HEK293 (cell line): ENCODE results near the gene HIVEP2.

ENCODE experiments used
- CTCF ChIA-PET: fragments of 350-600 bp; formaldehyde crosslinking; extraction: SDS; loops from one replicate; lab custom pipeline; 2021; ENCODE audit warnings: antibody characterized with exemption; lab: Yijun Ruan, JAX
- POLR2A ChIA-PET: fragments of 300-600 bp; formaldehyde crosslinking; extraction: SDS; loops from one replicate; lab custom pipeline; 2020; ENCODE audit warnings: antibody characterized with exemption, inconsistent platforms; lab: Yijun Ruan, JAX
- H3K27ac ChIP-seq: fragments of 200-500 bp; sonication (Bioruptor generic); 2 replicates; pipeline ENCODE4 v1.5.1; 2014; ENCODE audit warnings: low read depth, low read length, control low read depth, inconsistent platforms; ENCODE audit errors: extremely low read depth
- H3K36me3 ChIP-seq, 2 experiments: fragments of 200-500 bp in 1 of 2; sonication (Bioruptor generic) in 1 of 2; 1 replicate in 1 of 2; 2 replicates in 1 of 2; pipeline ENCODE4 v1.5.1; 2014 to 2017; ENCODE audit warnings: inconsistent platforms in 2 of 2, low read length in 2 of 2; ENCODE audit not compliant: control insufficient read depth in 2 of 2, insufficient read depth in 1 of 2
- H3K4me1 ChIP-seq: fragments of 200-500 bp; sonication (Bioruptor generic); 2 replicates; pipeline ENCODE4 v1.5.1; 2014; ENCODE audit warnings: mild to moderate bottlenecking, low read length, inconsistent platforms; ENCODE audit not compliant: control insufficient read depth, insufficient read depth
- H3K4me3 ChIP-seq: 2 replicates; pipeline ENCODE4 v1.5.1; 2011; ENCODE audit warnings: low read depth, mild to moderate bottlenecking, control low read depth, low read length, moderate library complexity
- H3K9me3 ChIP-seq: fragments of 200-500 bp; sonication (Bioruptor generic); 2 replicates; pipeline ENCODE4 v1.5.1; 2014; ENCODE audit warnings: low read depth, low read length, inconsistent platforms; ENCODE audit not compliant: control insufficient read depth, insufficient read depth
- GLIS2 ChIP-seq: fragments of 450-650 bp; formaldehyde crosslinking; IDR thresholded peaks from 2 replicates; pipeline ENCODE4 v1.5.1; 2016; ENCODE audit warnings: missing biosample characterization, missing genetic modification characterization
- HOXA7 ChIP-seq: sonication (generic); formaldehyde crosslinking; IDR thresholded peaks from 2 replicates; pipeline ENCODE4 v1.8.1; 2022; ENCODE audit warnings: missing genetic modification reagents, borderline replicate concordance
- KLF8 ChIP-seq: fragments of 450-650 bp; formaldehyde crosslinking; IDR thresholded peaks from 2 replicates; pipeline ENCODE4 v1.5.1; 2016; ENCODE audit warnings: missing biosample characterization, missing genetic modification characterization
- SCRT2 ChIP-seq: fragments of 450-650 bp; formaldehyde crosslinking; IDR thresholded peaks from 2 replicates; pipeline ENCODE4 v1.5.1; 2016; ENCODE audit warnings: missing biosample characterization, missing genetic modification characterization
- TRIM28 ChIP-seq: IDR thresholded peaks from 2 replicates; pipeline ENCODE4 v1.6.1; 2011; ENCODE audit warnings: low read length, control low read depth, borderline replicate concordance
- ZBTB44 ChIP-seq: fragments of 450-650 bp; IDR thresholded peaks from 2 replicates; pipeline ENCODE4 v1.5.1; 2018; ENCODE audit warnings: missing biosample characterization, mild to moderate bottlenecking, missing genetic modification characterization
- ZNF146 ChIP-seq: fragments of 450-650 bp; formaldehyde crosslinking; IDR thresholded peaks from 2 replicates; pipeline ENCODE4 v1.5.1; 2016; ENCODE audit warnings: missing biosample characterization, missing genetic modification characterization
- ZNF19 ChIP-seq: fragments of 450-650 bp; formaldehyde crosslinking; IDR thresholded peaks from 2 replicates; pipeline ENCODE4; 2016; ENCODE audit warnings: missing biosample characterization, missing genetic modification characterization, low read depth
- ZNF292 ChIP-seq: fragments of 450-650 bp; formaldehyde crosslinking; IDR thresholded peaks from 2 replicates; pipeline ENCODE4 v1.5.1; 2016; ENCODE audit warnings: low read depth, missing biosample characterization, missing genetic modification characterization, borderline replicate concordance
- ZNF391 ChIP-seq: fragments of 450-650 bp; formaldehyde crosslinking; IDR thresholded peaks from 2 replicates; pipeline ENCODE4 v1.5.1; 2016; ENCODE audit warnings: low read depth, missing biosample characterization, missing genetic modification characterization, borderline replicate concordance
- ZNF488 ChIP-seq: fragments of 450-650 bp; formaldehyde crosslinking; IDR thresholded peaks from 2 replicates; pipeline ENCODE4 v1.5.1; 2016; ENCODE audit warnings: missing biosample characterization, missing genetic modification characterization
- ZNF501 ChIP-seq: fragments of 450-650 bp; formaldehyde crosslinking; IDR thresholded peaks from 2 replicates; pipeline ENCODE4 v1.5.1; 2016; ENCODE audit warnings: missing biosample characterization, missing genetic modification characterization
- ZNF580 ChIP-seq: fragments of 450-650 bp; formaldehyde crosslinking; IDR thresholded peaks from 2 replicates; pipeline ENCODE4 v1.5.1; 2016; ENCODE audit warnings: missing biosample characterization, missing genetic modification characterization
- ZNF768 ChIP-seq: fragments of 450-650 bp; formaldehyde crosslinking; IDR thresholded peaks from 2 replicates; pipeline ENCODE4 v1.5.1; 2018; ENCODE audit warnings: missing biosample characterization, mild to moderate bottlenecking, missing genetic modification characterization
- ZNF776 ChIP-seq: fragments of 450-650 bp; formaldehyde crosslinking; IDR thresholded peaks from 2 replicates; pipeline ENCODE4 v1.5.0; 2017; ENCODE audit warnings: missing biosample characterization, missing genetic modification characterization, borderline replicate concordance
- ZSCAN4 ChIP-seq: fragments of 450-650 bp; formaldehyde crosslinking; IDR thresholded peaks from 2 replicates; pipeline ENCODE4 v1.5.1; 2017; ENCODE audit warnings: missing biosample characterization, missing genetic modification characterization
- ZSCAN5A ChIP-seq: fragments of 450-650 bp; formaldehyde crosslinking; IDR thresholded peaks from 2 replicates; pipeline ENCODE4 v1.5.1; 2016; ENCODE audit warnings: missing biosample characterization, missing genetic modification characterization

Gene HIVEP2

GRCh38 chr6:142816486-142816885 lies 128.5 kb downstream of the HIVEP2 start (continued):
- TF ChIP-seq ZNF580 (tag by site-specific recombination): no peak
- no peak for TF ChIP-seq ZNF146 (tag by site-specific recombination)

GRCh38 chr6:142816031-142816430 lies 128.9 kb downstream of the HIVEP2 start:
- H3K27ac ChIP-seq: no peak overlapping the region
- H3K36me3 ChIP-seq: no peaks in the 10 kb centered on the region
- H3K4me3 ChIP-seq: no peak overlapping the region
- ChIA-PET POLR2A (no interaction called here), CTCF (interaction anchor here (0.9 to 1.3 kb wide), 2 partner anchors 12 to 611 kb away, joined by 3 read pairs; no protein-coding TSS in a partner anchor)
- H3K4me1 ChIP-seq: no peaks in the 10 kb centered on the region
- H3K9me3 ChIP-seq: no peaks in the 10 kb centered on the region
- TF ChIP-seq GLIS2 (tag by site-specific recombination) (no peak), SCRT2 (tag by site-specific recombination) (no peak), HOXA7 (CRISPR knock-in tag) (no peak), ZNF19 (tag by site-specific recombination) (no peak), KLF8 (tag by site-specific recombination) (no peak), ZSCAN5A (no peak), ZNF391 (tag by site-specific recombination) (no peak), ZNF501 (tag by site-specific recombination) (no peak), ZNF768 (tag by site-specific recombination) (no peak), ZSCAN4 (no peak), ZNF488 (no peak)

GRCh38 chr6:142811923-142812322 lies 133.1 kb downstream of the HIVEP2 start:
- TF ChIP-seq TRIM28 (no peak), ZNF292 (tag by site-specific recombination) (no peak), ZNF768 (tag by site-specific recombination) (no peak)
- ChIA-PET POLR2A (no interaction called here), CTCF (interaction anchor here (0.6 to 0.8 kb wide), 3 partner anchors 11 to 215 kb away, joined by 3 read pairs; no protein-coding TSS in a partner anchor)
- Histone ChIP-seq H3K4me1 (no peaks in the 10 kb centered on the region), H3K27ac (no peak overlapping the region), H3K9me3 (no peaks in the 10 kb centered on the region), H3K4me3 (no peak overlapping the region), H3K36me3 (no peaks in the 10 kb centered on the region)

- CTCF ChIA-PET: interaction anchor here (0.6 to 0.8 kb wide), 2 partner anchors 31 to 214 kb away, joined by 3 read pairs; no protein-coding TSS in a partner anchor
- POLR2A ChIA-PET: no interaction called here
These were observed 133.9 kb downstream of the HIVEP2 start for GRCh38 chr6:142810952-142811514.

More at GRCh38 chr6:142810952-142811514, 133.9 kb downstream of the HIVEP2 start:
- Histone ChIP-seq H3K4me1 (no peaks in the 10 kb centered on the region), H3K36me3 (no peaks in the 10 kb centered on the region), H3K9me3 (no peaks in the 10 kb centered on the region), H3K27ac (no peak overlapping the region), H3K4me3 (no peak overlapping the region)
- peak; percentile 43; the same call in 1 of the 2 replicates for TF ChIP-seq ZBTB44 (tag by site-specific recombination)
- no peak for TF ChIP-seq ZNF776 (tag by site-specific recombination)
